H1 (cell line): ENCODE data around the gene MYBL2. TPM values are rescaled to one million over a fixed set of nuclear protein-coding genes. Genes with fewer than 3 reads are reported as not detected.

Source experiments
- CTCF ChIA-PET: fragments of 300-600 bp; sonication (Branson Sonifier 250); formaldehyde crosslinking; loops from one replicate; lab custom pipeline; 2021; ENCODE audit not compliant: partially characterized antibody; lab: Charles Lee
- POLR2A ChIA-PET: fragments of 300-600 bp; sonication (Branson Sonifier 250); formaldehyde crosslinking; loops from one replicate; lab custom pipeline; 2021; ENCODE audit warnings: inconsistent platforms; ENCODE audit not compliant: partially characterized antibody; lab: Charles Lee
- DNase-seq, 2 experiments: peaks; one replicate each; pipeline versions ENCODE4 v3.0.0 to v3.0.0-alpha.2; 2010 to 2022; ENCODE audit warnings: low spot score in 2 of 2, low read depth in 1 of 2, mixed read lengths in 1 of 2
- FAIRE-seq: peaks from 2 replicates; lab custom pipeline; 2011; peaks lifted over from hg19 to GRCh38; lab: Jason Lieb, UNC
- H2AFZ ChIP-seq: 2 replicates; pipeline ENCODE4 v1.8.1; 2012; ENCODE audit warnings: low read length, inconsistent platforms
- H2AK5ac ChIP-seq: 2 replicates; pipeline ENCODE4 v1.6.1; 2013; ENCODE audit warnings: low read depth, low read length
- H2BK120ac ChIP-seq: replicated peaks from 2 replicates; pipeline ENCODE3; 2013; ENCODE audit warnings: low read depth, low read length, inconsistent platforms
- H2BK12ac ChIP-seq: 2 replicates; pipeline ENCODE4 v1.6.1; 2013; ENCODE audit warnings: low read depth, low read length
- H2BK15ac ChIP-seq: 2 replicates; pipeline ENCODE4 v1.6.1; 2013; ENCODE audit warnings: low read length
- H2BK20ac ChIP-seq: 2 replicates; pipeline ENCODE4 v1.6.1; 2013; ENCODE audit warnings: low read length
- H2BK5ac ChIP-seq: 2 replicates; pipeline ENCODE4 v1.6.1; 2013; ENCODE audit warnings: low read depth, low read length
- H3K14ac ChIP-seq: 2 replicates; pipeline ENCODE4 v1.6.1; 2013; ENCODE audit warnings: inconsistent platforms; ENCODE audit not compliant: insufficient read length
- H3K18ac ChIP-seq: 2 replicates; pipeline ENCODE4 v1.6.1; 2013; ENCODE audit warnings: low read length; ENCODE audit errors: extremely low read depth
- H3K23ac ChIP-seq: 2 replicates; pipeline ENCODE4 v1.6.1; 2013; ENCODE audit warnings: inconsistent platforms; ENCODE audit not compliant: insufficient read length
- H3K23me2 ChIP-seq: 2 replicates; pipeline ENCODE4 v1.6.1; 2013; ENCODE audit warnings: low read depth, low read length
- H3K27ac ChIP-seq: 2 replicates; pipeline ENCODE4 v1.6.1; 2011; ENCODE audit warnings: low read depth, low read length, inconsistent platforms
- H3K27me3 ChIP-seq, 4 experiments: replicated peaks in 1 of 4; 1 replicate in 1 of 4; 2 replicates in 3 of 4; pipeline versions ENCODE4 v1.6.1 to v1.8.1; 2011 to 2013; ENCODE audit warnings: low read length in 3 of 4, mild to moderate bottlenecking in 3 of 4, inconsistent platforms in 2 of 4, mixed read lengths in 2 of 4, moderate library complexity in 1 of 4; ENCODE audit not compliant: control insufficient read depth in 3 of 4, insufficient read depth in 3 of 4; ENCODE audit errors: extremely low read depth in 1 of 4
- H3K36me3 ChIP-seq, 4 experiments: 2 replicates each; pipeline versions ENCODE4 v1.6.1 to v1.8.1; 2011 to 2013; ENCODE audit warnings: mild to moderate bottlenecking in 4 of 4, low read length in 3 of 4, moderate library complexity in 2 of 4, control low read depth in 1 of 4, inconsistent platforms in 1 of 4; ENCODE audit not compliant: insufficient read depth in 4 of 4, control insufficient read depth in 2 of 4
- H3K4ac ChIP-seq: replicated peaks from 2 replicates; pipeline ENCODE3; 2013; ENCODE audit warnings: low read length, low read depth, mixed read lengths, inconsistent platforms; ENCODE audit not compliant: insufficient read length
- H3K4me1 ChIP-seq, 4 experiments: replicated peaks in 1 of 4; 1 replicate in 1 of 4; 2 replicates in 3 of 4; pipeline versions ENCODE4 v1.6.1 to v1.8.1; 2011 to 2013; ENCODE audit warnings: low read length in 3 of 4, inconsistent platforms in 2 of 4, mixed read lengths in 1 of 4; ENCODE audit not compliant: insufficient read depth in 4 of 4, control insufficient read depth in 3 of 4
- H3K4me2 ChIP-seq, 2 experiments: 2 replicates each; pipeline versions ENCODE4 v1.6.1 to v1.8.1; 2011 to 2013; ENCODE audit warnings: low read depth in 2 of 2, low read length in 2 of 2, control low read depth in 1 of 2, inconsistent platforms in 1 of 2, mild to moderate bottlenecking in 1 of 2; ENCODE audit not compliant: insufficient read depth in 1 of 2
- H3K4me3 ChIP-seq, 4 experiments: fragments of 200-600, 300-600 bp in 1 of 4; sonication (generic), shearing (Covaris generic), sonication (Bioruptor Twin) in 1 of 4; 2 replicates each; pipeline versions ENCODE4 v1.5.1 to v1.8.1; 2011 to 2016; ENCODE audit warnings: low read length in 4 of 4, low read depth in 3 of 4, control low read depth in 2 of 4, inconsistent platforms in 2 of 4, mild to moderate bottlenecking in 2 of 4, mixed read lengths in 1 of 4, moderate library complexity in 1 of 4; ENCODE audit not compliant: insufficient read depth in 2 of 4; ENCODE audit errors: extremely low read depth in 1 of 4
- H3K56ac ChIP-seq: replicated peaks from 2 replicates; pipeline ENCODE3; 2013; ENCODE audit warnings: low read depth, mild to moderate bottlenecking, mixed read lengths, low read length, inconsistent platforms; ENCODE audit not compliant: insufficient read length
- H3K79me1 ChIP-seq: 2 replicates; pipeline ENCODE4 v1.6.1; 2013; ENCODE audit warnings: low read depth, low read length, control low read depth
- H3K79me2 ChIP-seq, 2 experiments: 2 replicates each; pipeline versions ENCODE4 v1.6.1 to v1.8.1; 2012 to 2013; ENCODE audit warnings: low read length in 2 of 2, mild to moderate bottlenecking in 2 of 2, inconsistent platforms in 1 of 2; ENCODE audit not compliant: insufficient read depth in 2 of 2, control insufficient read depth in 1 of 2
- H3K9ac ChIP-seq, 4 experiments: replicated peaks in 1 of 4; 1 replicate in 1 of 4; 2 replicates in 3 of 4; pipeline versions ENCODE4 v1.6.1 to v1.8.1; 2011 to 2013; ENCODE audit warnings: low read depth in 3 of 4, low read length in 3 of 4, control low read depth in 2 of 4, mild to moderate bottlenecking in 2 of 4, moderate library complexity in 2 of 4, inconsistent platforms in 1 of 4; ENCODE audit errors: extremely low read depth in 1 of 4
- H3K9me3 ChIP-seq, 2 experiments: 2 replicates each; pipeline versions ENCODE4 v1.6.1 to v1.8.1; 2012 to 2013; ENCODE audit warnings: mild to moderate bottlenecking in 2 of 2, moderate library complexity in 2 of 2, control low read depth in 1 of 2, inconsistent platforms in 1 of 2, low read depth in 1 of 2, low read length in 1 of 2, mixed read lengths in 1 of 2; ENCODE audit not compliant: insufficient read depth in 2 of 2
- H4K20me1 ChIP-seq, 2 experiments: replicated peaks in 1 of 2; 2 replicates each; pipeline versions ENCODE3 to v1.8.1; 2011 to 2013; ENCODE audit warnings: inconsistent platforms in 2 of 2, low read length in 2 of 2, mild to moderate bottlenecking in 1 of 2; ENCODE audit not compliant: insufficient read depth in 2 of 2, control insufficient read depth in 1 of 2
- H4K5ac ChIP-seq: 2 replicates; pipeline ENCODE4 v1.6.1; 2013; ENCODE audit warnings: low read length, low read depth, mixed read lengths, inconsistent platforms; ENCODE audit not compliant: insufficient read length
- H4K8ac ChIP-seq: 2 replicates; pipeline ENCODE4 v1.8.0; 2013; ENCODE audit warnings: mild to moderate bottlenecking, moderate library complexity, low read length, inconsistent platforms; ENCODE audit not compliant: insufficient read depth; ENCODE audit errors: extremely low read depth
- H4K91ac ChIP-seq: replicated peaks from 2 replicates; pipeline ENCODE3; 2013; ENCODE audit warnings: low read length, mixed read lengths, inconsistent platforms; ENCODE audit not compliant: insufficient read length
- CEBPB ChIP-seq: IDR thresholded peaks from 2 replicates; pipeline ENCODE4 v1.6.1; 2012; ENCODE audit warnings: low read depth, low read length
- EGR1 ChIP-seq: IDR thresholded peaks from 2 replicates; pipeline ENCODE4 v1.6.1; 2011; ENCODE audit warnings: low read depth, low read length, borderline replicate concordance
- HDAC6 ChIP-seq: IDR thresholded peaks from one replicate; pipeline ENCODE4 v1.7.1; 2012; ENCODE audit warnings: low read depth, mild to moderate bottlenecking, inconsistent platforms, low read length, moderate library complexity
- KDM1A ChIP-seq: fragments of 200-600, 300-600 bp; sonication (generic); IDR thresholded peaks from 2 replicates; pipeline ENCODE4 v1.7.1; 2016; ENCODE audit warnings: mild to moderate bottlenecking, low read length, borderline replicate concordance
- MAX ChIP-seq: IDR thresholded peaks from 2 replicates; pipeline ENCODE4 v1.6.1; 2012; ENCODE audit warnings: inconsistent platforms
- NANOG ChIP-seq: IDR thresholded peaks from 2 replicates; pipeline ENCODE4 v1.6.1; 2011; ENCODE audit warnings: low read length, low read depth, mild to moderate bottlenecking, inconsistent platforms; ENCODE audit not compliant: insufficient read depth, poor library complexity, severe bottlenecking
- NRF1 ChIP-seq: IDR thresholded peaks from 2 replicates; pipeline ENCODE4 v1.6.1; 2011; ENCODE audit warnings: mild to moderate bottlenecking, low read depth, low read length, improper control_type of control experiment
- SAP30 ChIP-seq: fragments of 300-600 bp; sonication (generic); IDR thresholded peaks from 2 replicates; pipeline ENCODE4 v1.7.1; 2012; ENCODE audit warnings: low read length, moderate library complexity, mild to moderate bottlenecking, inconsistent platforms; ENCODE audit not compliant: insufficient read depth, insufficient replicate concordance
- SIRT6 ChIP-seq: IDR thresholded peaks from one replicate; pipeline ENCODE4 v1.7.1; 2012; ENCODE audit warnings: low read length, inconsistent platforms
- SP1 ChIP-seq: IDR thresholded peaks from 2 replicates; pipeline ENCODE4 v1.6.1; 2011; ENCODE audit warnings: low read depth, low read length
- SRF ChIP-seq: IDR thresholded peaks from 2 replicates; pipeline ENCODE4 v1.6.1; 2011; ENCODE audit warnings: mild to moderate bottlenecking, low read depth, low read length, moderate library complexity
- TAF7 ChIP-seq: optimal IDR thresholded peaks from 2 replicates; pipeline ENCODE3; 2011; ENCODE audit warnings: low read depth, mild to moderate bottlenecking, inconsistent platforms, low read length, moderate library complexity, borderline replicate concordance
- TBP ChIP-seq: IDR thresholded peaks from 2 replicates; pipeline ENCODE4 v1.6.1; 2011; ENCODE audit warnings: low read depth, low read length, improper control_type of control experiment
- TCF12 ChIP-seq: IDR thresholded peaks from 2 replicates; pipeline ENCODE4 v1.6.1; 2011; ENCODE audit warnings: low read depth, mild to moderate bottlenecking, low read length
- WGBS, 2 experiments: shearing (Covaris generic) in 1 of 2; methylation state at CpG; one replicate each; pipeline versions ENCODE4 v1.1.6 to v1.1.7; 2013 to 2015; ENCODE audit warnings: low lambda C conversion rate in 2 of 2, mixed read lengths in 2 of 2, inconsistent platforms in 1 of 2, low coverage in 1 of 2, missing lambda C conversion rate in 1 of 2; ENCODE audit not compliant: insufficient replicate concordance in 2 of 2, insufficient coverage in 1 of 2, insufficient read length in 1 of 2; ENCODE audit errors: extremely low coverage in 1 of 2, missing lambda C conversion rate in 1 of 2; 5-methylcytosine and 5-hydroxymethylcytosine counted together
- polyA plus RNA-seq, 7 experiments: library from polyadenylated mRNA; depleted of rRNA in 3 of 7; stranded (reverse) in 5 of 7; unstranded in 2 of 7; fragments of >200 nt in 5 of 7; fragments of 200-250 nt in 2 of 7; gene quantifications; 1 replicate in 5 of 7; 2 replicates in 1 of 7; 4 replicates in 1 of 7; pipeline versions ENCODE4 v1.2.1 to v1.2.3, GENCODE V29; 2011 to 2013; ENCODE audit warnings: missing spikeins in 2 of 7, mixed read lengths in 2 of 7
- total RNA-seq: library from RNA; stranded (reverse); fragmentation: NEBNext Ultra II Directional; extraction: Animal tissue kit (Norgen Biotek cat#: 25700); gene quantifications from 2 replicates; pipeline ENCODE4 v1.2.1, GENCODE V29; 2021

Gene MYBL2
- total and polyA plus RNA-seq, 2 of the 8 experiments (the other 6 are each of a cell fraction or from before 2014, with no cell fraction given) = 75.3 to 207 TPM

GRCh38 chr20:43676368-43676767 is 9.5 kb downstream of the MYBL2 start:
- H3K9me3 ChIP-seq = no peaks in the 10 kb centered on the region
- H4K20me1 ChIP-seq = peaks cover 0 to 7% of the 10 kb centered on the region in 2 experiments
- H2AK5ac ChIP-seq = no peak overlapping the region
- no peak overlapping the region for H3K14ac ChIP-seq
- H3K27me3 ChIP-seq = no peaks in the 10 kb centered on the region
- no peak overlapping the region for H3K27ac ChIP-seq
- 93% methylated on average over 5 of the region's 5 CpGs; no CpG with 5 or more reads in 1 of the 2 experiments for WGBS, 2 experiments
- no peak for DNase-seq
- no peak overlapping the region for H2BK15ac ChIP-seq
- H3K56ac ChIP-seq = no peak overlapping the region
- CTCF ChIA-PET = no interaction called here
- FAIRE-seq = no peak
- H3K23me2 ChIP-seq = no peaks in the 10 kb centered on the region; the same call in 1 of the 2 replicates
- POLR2A ChIA-PET = interaction anchor here (0.9 to 1.0 kb wide), 2 partner anchors 8 to 13 kb away, joined by 3 to 6 read pairs; no protein-coding TSS in a partner anchor
- no peak overlapping the region for H3K18ac ChIP-seq
- no peak overlapping the region for H2BK20ac ChIP-seq
- H3K4ac ChIP-seq = no peak overlapping the region
- H4K8ac ChIP-seq = no peak overlapping the region
- H4K91ac ChIP-seq = no peak overlapping the region
- H2BK12ac ChIP-seq = no peak overlapping the region
- H3K4me3 ChIP-seq = no peak overlapping the region
- H4K5ac ChIP-seq = no peak overlapping the region
- H2AFZ ChIP-seq = no peak overlapping the region
- H3K36me3 ChIP-seq = peaks cover 7 to 31% (median 14%) of the 10 kb centered on the region in 4 experiments; a peak in 6 of 8 replicates
- no peak overlapping the region for H2BK5ac ChIP-seq
- no peak overlapping the region for H2BK120ac ChIP-seq
- no peak overlapping the region for H3K4me2 ChIP-seq
- H3K9ac ChIP-seq = no peak overlapping the region
- H3K4me1 ChIP-seq = no peaks in the 10 kb centered on the region
- H3K23ac ChIP-seq = no peak overlapping the region
- H3K79me1 ChIP-seq = peaks cover 11% of the 10 kb centered on the region
- peaks cover 8 to 54% of the 10 kb centered on the region in 2 experiments; a peak in 3 of 4 replicates for H3K79me2 ChIP-seq
- TF ChIP-seq TCF12 (no peak), SIRT6 (no peak), NRF1 (no peak), KDM1A (no peak), TBP (no peak), SAP30 (no peak), SP1 (no peak), HDAC6 (no peak), TAF7 (no peak), NANOG (no peak), EGR1 (no peak), SRF (no peak), MAX (no peak), CEBPB (no peak)
